Ishikawa (cell line): ENCODE data around the gene APOD.

ENCODE experiments used
- CEBPB ChIP-seq: IDR thresholded peaks from 2 replicates; pipeline ENCODE4 v1.6.1; 2012
- CREB1 ChIP-seq: IDR thresholded peaks from 2 replicates; pipeline ENCODE4 v1.6.1; 2012; ENCODE audit warnings: low read depth
- EGR1 ChIP-seq: IDR thresholded peaks from 2 replicates; pipeline ENCODE4 v1.6.1; 2012
- EP300 ChIP-seq: IDR thresholded peaks from 2 replicates; pipeline ENCODE4 v1.6.1; 2012; ENCODE audit warnings: borderline replicate concordance
- FOXM1 ChIP-seq: IDR thresholded peaks from 2 replicates; pipeline ENCODE4 v1.6.1; 2012; ENCODE audit warnings: low read depth, borderline replicate concordance
- NFIC ChIP-seq: IDR thresholded peaks from 2 replicates; pipeline ENCODE4 v1.6.1; 2012
- RAD21 ChIP-seq: IDR thresholded peaks from 2 replicates; pipeline ENCODE4 v1.6.1; 2012; ENCODE audit warnings: low read depth
- TAF1 ChIP-seq: IDR thresholded peaks from 2 replicates; pipeline ENCODE4 v1.6.1; 2012; ENCODE audit warnings: low read depth, mild to moderate bottlenecking
- TCF12 ChIP-seq: IDR thresholded peaks from 2 replicates; pipeline ENCODE4 v1.6.1; 2012; ENCODE audit warnings: low read depth
- YY1 ChIP-seq: IDR thresholded peaks from 2 replicates; pipeline ENCODE4 v1.6.1; 2012; ENCODE audit warnings: low read depth
- ZBTB7A ChIP-seq: IDR thresholded peaks from 2 replicates; pipeline ENCODE4 v1.6.1; 2012; ENCODE audit warnings: low read depth
- TF ChIP-seq, protein P1 (sequence below): IDR thresholded peaks from 2 replicates; pipeline ENCODE4 v1.6.1; 2012
- TF ChIP-seq, protein P2 (sequence below): IDR thresholded peaks from 2 replicates; pipeline ENCODE4 v1.6.1; 2012; ENCODE audit warnings: low read depth, mild to moderate bottlenecking
- TF ChIP-seq, protein P3 (sequence below): IDR thresholded peaks from 2 replicates; pipeline ENCODE4 v1.6.1; 2012

DNA sequence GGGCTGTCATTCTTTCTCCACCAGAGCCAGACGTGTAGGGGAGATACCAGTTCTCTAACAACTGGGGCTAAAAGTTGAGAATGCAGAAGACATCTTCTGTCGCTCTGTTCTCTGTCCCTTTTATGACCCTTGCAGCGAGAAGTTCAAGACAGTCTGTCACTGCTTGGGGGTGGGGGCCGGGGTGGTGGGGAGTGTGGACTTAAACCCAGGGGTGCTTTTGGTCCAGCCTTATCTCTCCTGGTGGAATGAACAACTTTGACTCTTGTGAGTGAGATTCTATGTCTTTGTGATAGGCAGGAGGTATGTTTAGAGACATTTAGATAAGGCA is 767 bp upstream of the APOD start:
- TF ChIP-seq EGR1 (no peak), RAD21 (no peak), NFIC (no peak), TAF1 (no peak), EP300 (no peak), YY1 (no peak), ZBTB7A (no peak), CEBPB (no peak), FOXM1 (no peak), TCF12 (no peak), CREB1 (no peak)
- TF ChIP-seq, protein P1, sequence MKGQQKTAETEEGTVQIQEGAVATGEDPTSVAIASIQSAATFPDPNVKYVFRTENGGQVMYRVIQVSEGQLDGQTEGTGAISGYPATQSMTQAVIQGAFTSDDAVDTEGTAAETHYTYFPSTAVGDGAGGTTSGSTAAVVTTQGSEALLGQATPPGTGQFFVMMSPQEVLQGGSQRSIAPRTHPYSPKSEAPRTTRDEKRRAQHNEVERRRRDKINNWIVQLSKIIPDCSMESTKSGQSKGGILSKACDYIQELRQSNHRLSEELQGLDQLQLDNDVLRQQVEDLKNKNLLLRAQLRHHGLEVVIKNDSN: no peak
- TF ChIP-seq, protein P2, sequence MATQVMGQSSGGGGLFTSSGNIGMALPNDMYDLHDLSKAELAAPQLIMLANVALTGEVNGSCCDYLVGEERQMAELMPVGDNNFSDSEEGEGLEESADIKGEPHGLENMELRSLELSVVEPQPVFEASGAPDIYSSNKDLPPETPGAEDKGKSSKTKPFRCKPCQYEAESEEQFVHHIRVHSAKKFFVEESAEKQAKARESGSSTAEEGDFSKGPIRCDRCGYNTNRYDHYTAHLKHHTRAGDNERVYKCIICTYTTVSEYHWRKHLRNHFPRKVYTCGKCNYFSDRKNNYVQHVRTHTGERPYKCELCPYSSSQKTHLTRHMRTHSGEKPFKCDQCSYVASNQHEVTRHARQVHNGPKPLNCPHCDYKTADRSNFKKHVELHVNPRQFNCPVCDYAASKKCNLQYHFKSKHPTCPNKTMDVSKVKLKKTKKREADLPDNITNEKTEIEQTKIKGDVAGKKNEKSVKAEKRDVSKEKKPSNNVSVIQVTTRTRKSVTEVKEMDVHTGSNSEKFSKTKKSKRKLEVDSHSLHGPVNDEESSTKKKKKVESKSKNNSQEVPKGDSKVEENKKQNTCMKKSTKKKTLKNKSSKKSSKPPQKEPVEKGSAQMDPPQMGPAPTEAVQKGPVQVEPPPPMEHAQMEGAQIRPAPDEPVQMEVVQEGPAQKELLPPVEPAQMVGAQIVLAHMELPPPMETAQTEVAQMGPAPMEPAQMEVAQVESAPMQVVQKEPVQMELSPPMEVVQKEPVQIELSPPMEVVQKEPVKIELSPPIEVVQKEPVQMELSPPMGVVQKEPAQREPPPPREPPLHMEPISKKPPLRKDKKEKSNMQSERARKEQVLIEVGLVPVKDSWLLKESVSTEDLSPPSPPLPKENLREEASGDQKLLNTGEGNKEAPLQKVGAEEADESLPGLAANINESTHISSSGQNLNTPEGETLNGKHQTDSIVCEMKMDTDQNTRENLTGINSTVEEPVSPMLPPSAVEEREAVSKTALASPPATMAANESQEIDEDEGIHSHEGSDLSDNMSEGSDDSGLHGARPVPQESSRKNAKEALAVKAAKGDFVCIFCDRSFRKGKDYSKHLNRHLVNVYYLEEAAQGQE: no peak
- TF ChIP-seq, protein P3, sequence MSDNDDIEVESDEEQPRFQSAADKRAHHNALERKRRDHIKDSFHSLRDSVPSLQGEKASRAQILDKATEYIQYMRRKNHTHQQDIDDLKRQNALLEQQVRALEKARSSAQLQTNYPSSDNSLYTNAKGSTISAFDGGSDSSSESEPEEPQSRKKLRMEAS: no peak
